ENCODE measurements around the gene PAFAH2.

DNA sequence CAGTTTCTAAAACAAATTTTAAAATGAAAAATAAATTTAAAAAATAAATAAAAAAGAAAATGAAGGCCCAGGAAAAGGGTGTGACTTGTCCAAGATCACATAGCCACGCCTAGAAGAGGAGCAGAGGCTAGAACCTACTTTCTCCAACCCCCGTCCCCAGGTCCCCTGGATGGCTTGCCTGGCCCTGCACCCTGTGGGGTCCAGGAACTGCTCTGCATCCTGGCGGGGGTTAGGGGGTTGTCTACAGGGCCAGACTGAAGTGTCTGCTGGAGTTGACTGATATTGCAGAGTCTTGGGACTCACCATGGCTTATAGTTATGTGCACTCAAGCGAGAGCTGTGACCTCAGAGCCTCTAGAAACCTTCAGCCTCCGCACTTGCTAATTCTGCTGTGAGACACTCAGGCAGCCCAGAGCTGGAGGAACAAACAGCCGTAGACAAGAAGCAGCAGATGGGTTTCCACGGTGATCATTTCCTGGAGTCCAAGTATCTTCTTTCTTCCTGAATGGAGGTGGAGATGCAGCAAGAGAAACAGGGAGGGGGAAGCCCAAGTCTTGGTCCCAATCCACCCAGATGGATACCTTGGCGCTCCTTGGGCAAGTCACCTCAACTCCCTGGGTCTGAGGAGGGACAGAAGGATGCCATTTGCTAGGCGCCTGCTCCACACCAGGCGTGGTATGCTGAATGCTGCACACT lies 18.5 kb upstream of the PAFAH2 start:
- TF ChIP-seq, protein P1, sequence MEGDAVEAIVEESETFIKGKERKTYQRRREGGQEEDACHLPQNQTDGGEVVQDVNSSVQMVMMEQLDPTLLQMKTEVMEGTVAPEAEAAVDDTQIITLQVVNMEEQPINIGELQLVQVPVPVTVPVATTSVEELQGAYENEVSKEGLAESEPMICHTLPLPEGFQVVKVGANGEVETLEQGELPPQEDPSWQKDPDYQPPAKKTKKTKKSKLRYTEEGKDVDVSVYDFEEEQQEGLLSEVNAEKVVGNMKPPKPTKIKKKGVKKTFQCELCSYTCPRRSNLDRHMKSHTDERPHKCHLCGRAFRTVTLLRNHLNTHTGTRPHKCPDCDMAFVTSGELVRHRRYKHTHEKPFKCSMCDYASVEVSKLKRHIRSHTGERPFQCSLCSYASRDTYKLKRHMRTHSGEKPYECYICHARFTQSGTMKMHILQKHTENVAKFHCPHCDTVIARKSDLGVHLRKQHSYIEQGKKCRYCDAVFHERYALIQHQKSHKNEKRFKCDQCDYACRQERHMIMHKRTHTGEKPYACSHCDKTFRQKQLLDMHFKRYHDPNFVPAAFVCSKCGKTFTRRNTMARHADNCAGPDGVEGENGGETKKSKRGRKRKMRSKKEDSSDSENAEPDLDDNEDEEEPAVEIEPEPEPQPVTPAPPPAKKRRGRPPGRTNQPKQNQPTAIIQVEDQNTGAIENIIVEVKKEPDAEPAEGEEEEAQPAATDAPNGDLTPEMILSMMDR (IDR thresholded peaks at IDR 0.05), result no peak
- no peak for TF ChIP-seq POLR2A (IDR thresholded peaks at IDR 0.05)
